Measurements from ENCODE around the gene CCDC159.

The CCDC159 gene

DNA sequence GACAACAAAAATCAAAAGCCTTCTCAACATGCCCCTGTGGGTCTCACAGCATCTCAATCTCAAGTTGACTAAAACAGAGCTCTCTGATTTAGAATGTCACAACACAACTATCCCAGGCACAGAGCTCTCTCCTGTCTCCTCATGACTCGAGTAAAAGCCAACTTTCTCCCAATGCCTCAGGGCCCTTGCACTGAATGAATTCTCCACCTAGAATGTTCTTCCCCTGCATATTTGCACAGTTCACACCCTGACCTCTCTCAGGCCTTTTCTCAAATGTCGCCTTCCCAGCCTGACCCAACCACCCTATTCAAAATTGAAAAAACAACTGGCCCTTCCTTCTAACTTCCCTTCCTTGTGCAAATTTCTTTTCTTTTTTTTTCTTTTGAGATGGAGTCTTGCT lies 24.4 kb downstream of the CCDC159 start:
- TF ChIP-seq, protein P1, sequence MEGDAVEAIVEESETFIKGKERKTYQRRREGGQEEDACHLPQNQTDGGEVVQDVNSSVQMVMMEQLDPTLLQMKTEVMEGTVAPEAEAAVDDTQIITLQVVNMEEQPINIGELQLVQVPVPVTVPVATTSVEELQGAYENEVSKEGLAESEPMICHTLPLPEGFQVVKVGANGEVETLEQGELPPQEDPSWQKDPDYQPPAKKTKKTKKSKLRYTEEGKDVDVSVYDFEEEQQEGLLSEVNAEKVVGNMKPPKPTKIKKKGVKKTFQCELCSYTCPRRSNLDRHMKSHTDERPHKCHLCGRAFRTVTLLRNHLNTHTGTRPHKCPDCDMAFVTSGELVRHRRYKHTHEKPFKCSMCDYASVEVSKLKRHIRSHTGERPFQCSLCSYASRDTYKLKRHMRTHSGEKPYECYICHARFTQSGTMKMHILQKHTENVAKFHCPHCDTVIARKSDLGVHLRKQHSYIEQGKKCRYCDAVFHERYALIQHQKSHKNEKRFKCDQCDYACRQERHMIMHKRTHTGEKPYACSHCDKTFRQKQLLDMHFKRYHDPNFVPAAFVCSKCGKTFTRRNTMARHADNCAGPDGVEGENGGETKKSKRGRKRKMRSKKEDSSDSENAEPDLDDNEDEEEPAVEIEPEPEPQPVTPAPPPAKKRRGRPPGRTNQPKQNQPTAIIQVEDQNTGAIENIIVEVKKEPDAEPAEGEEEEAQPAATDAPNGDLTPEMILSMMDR (IDR thresholded peaks at IDR 0.05; ENCODE audit: low read depth, low read length): no peak
- no peak for DNase-seq (ENCODE audit: low read depth in 2 of 2)
- no peak overlapping the region for H3K4me3 ChIP-seq (replicated peaks in 1 of 2; ENCODE audit: low read depth in 2 of 2, low read length in 2 of 2)

DNA sequence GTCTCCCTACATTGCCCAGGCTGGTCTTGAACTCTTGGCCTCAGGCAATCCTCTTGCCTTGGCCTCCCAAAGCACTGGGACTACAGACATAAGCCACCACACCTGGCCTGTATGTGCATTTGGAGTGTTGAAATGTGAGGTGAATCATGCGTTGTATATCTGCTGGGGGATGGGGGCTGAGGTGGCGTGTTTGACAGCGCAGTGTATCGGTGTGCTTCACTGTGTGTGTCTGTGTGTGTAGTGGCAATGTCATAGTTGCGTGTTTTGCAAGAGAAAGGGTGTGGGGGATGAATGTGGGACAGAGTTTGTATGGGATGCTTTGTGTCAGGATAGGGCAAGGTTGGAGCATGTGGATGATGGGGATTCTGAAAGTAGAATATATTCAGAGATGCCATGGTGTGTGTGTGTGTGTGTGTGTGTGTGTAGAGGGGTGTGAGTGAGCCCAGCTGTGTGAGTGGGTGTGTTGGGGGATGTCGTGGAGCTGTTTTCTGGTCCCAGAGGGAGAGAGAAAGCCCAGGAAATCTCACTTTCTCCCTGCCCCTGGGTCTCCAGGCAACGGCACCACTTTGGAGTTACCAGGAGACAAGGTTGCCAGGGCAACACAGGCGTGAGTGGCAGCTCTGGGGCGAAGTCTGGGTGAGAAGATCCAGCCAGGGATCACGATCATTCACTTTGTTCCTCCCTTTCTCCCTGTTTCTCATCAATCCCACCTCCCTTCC lies 27.0 kb downstream of the CCDC159 start:
- TF ChIP-seq, protein P1 (IDR thresholded peaks at IDR 0.05; ENCODE audit: low read depth, low read length): no peak
- no peak overlapping the region for H3K4me3 ChIP-seq (replicated peaks in 1 of 2; ENCODE audit: low read depth in 2 of 2, low read length in 2 of 2)
- peak in 1 of 2 donors; percentile 54 for DNase-seq (ENCODE audit: low read depth in 2 of 2)

DNA sequence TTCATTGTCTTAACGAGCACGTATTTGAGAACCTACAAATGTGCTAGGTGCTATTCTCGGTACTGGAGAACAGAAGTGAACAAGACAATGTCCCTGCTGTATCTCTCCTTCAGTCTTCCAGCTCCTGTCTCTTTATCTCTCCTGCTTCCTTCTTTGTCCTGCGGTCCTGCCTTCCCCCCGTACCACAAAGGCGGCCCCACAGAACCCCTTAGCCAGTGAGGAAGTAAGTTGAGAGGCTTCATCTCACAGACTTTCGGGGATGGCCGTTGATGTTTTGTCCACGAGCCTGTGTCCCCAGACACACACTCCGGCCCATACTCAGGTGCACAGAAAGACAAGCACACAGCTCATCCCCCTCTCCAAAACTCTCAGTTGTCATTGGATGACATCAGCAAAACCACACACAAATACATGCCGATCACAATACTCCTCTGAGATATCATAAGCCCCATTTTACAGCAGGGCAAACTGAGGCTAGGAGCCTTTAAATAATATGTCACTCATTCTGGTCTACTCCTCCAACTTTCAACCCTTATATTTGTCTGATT lies 27.6 kb downstream of the CCDC159 start:
- peak overlapping the region; percentile 67 to 74 for H3K4me3 ChIP-seq (replicated peaks in 1 of 2; ENCODE audit: low read depth in 2 of 2, low read length in 2 of 2)
- no peak for DNase-seq (ENCODE audit: low read depth in 2 of 2)
- TF ChIP-seq, protein P1 (IDR thresholded peaks at IDR 0.05; ENCODE audit: low read depth, low read length): no peak

DNA sequence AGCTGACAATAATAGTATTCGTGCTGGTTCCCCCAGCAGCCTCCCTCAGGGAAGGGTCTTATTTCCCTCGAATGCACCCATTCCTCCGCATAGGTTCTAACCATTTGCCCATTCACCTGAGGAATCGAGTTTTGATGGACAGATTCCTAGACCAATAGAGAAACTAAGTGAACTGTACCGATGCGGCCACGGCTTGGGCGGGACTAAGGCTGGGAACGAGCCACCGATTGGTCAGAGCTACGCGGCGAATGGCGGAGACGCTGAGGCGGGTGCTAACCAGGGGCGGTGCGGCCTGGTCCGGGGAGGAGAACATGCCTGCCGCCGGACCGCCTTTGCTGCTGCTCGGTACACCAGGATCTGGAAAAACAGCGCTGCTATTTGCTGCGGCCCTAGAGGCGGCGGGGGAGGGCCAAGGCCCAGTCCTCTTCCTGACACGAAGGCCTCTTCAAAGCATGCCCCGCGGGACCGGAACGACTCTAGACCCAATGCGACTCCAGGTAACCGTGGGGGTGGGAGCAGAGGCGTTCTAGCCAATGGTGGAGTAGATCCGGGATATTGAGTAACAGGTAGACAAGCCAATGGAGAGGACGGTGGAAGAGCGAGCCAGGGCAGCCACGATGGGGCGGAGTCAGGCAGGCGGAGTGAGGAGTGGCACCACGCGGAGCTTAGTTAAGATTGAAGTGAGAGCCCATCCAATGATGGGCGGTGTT lies 28.3 kb downstream of the CCDC159 start, which contains the start of gene SWSAP1:
SWSAP1 (plus strand) TSS at position 234 of the 710 bp plus-strand sequence; CDS start at position 249, 15 bp downstream.
- TF ChIP-seq, protein P1 (IDR thresholded peaks at IDR 0.05; ENCODE audit: low read depth, low read length): no peak
- peak; percentile 100 for DNase-seq (ENCODE audit: low read depth in 2 of 2)
- peak within 1 kb of the TSS; percentile 67 to 74 for H3K4me3 ChIP-seq (replicated peaks in 1 of 2; ENCODE audit: low read depth in 2 of 2, low read length in 2 of 2)

DNA sequence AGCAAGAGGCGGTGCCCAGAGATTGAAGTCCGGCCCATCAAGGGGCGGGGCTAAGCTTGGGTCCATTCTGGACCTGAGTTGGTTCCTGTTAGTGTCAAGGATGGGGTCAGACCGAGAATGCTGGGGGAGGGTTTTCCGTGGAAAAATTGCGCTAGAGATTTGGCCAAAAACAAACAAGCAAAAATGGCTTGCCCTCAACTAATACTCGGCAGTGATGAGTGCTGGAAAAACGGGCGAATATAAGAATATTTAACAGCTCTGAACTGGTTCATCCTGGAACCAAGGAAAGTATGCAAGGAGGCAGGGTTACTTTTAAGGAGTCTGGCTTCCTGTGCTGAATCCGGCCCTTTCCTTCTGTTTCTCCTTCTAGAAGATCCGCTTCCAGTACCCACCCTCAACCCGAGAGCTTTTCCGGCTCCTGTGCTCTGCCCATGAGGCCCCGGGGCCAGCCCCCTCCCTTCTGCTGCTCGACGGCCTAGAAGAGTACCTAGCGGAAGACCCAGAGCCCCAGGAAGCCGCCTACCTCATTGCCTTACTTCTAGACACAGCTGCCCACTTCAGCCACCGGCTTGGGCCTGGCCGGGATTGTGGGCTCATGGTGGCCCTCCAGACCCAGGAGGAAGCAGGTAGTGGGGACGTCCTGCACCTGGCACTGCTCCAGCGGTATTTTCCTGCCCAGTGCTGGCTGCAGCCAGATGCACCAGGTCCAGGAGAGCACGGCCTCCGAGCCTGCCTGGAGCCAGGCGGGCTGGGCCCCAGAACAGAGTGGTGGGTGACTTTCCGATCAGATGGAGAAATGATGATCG lies 29.0 kb downstream of the CCDC159 start:
- no peak for DNase-seq (ENCODE audit: low read depth in 2 of 2)
- peak overlapping the region; percentile 47 to 74 for H3K4me3 ChIP-seq (replicated peaks in 1 of 2; ENCODE audit: low read depth in 2 of 2, low read length in 2 of 2)
- TF ChIP-seq, protein P1 (IDR thresholded peaks at IDR 0.05; ENCODE audit: low read depth, low read length): no peak

DNA sequence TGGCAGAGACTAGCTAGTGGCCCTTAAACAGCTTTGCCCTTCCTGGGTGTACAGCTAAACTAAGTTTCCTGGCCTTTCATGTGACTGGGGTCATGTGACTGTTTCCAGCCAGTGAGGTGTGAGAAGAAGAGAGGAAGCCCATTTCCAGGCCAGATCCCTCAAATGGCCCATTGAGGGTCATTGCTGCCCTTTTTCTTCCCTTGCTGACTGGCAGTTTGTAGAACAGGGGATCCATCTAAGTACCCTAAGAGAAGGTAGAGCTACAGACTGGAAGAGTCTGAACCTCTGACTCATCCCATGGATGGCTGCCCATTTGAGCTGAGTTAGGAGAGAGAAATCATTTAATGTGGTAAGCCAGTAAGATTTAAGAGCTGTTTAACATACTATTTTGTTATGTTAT lies 30.9 kb downstream of the CCDC159 start:
- DNase-seq (ENCODE audit: low read depth in 2 of 2): peak; percentile 81 to 88
- no peak overlapping the region for H3K4me3 ChIP-seq (replicated peaks in 1 of 2; ENCODE audit: low read depth in 2 of 2, low read length in 2 of 2)
- TF ChIP-seq, protein P1 (IDR thresholded peaks at IDR 0.05; ENCODE audit: low read depth, low read length): no peak
